Heart left ventricle (tissue), 16 donors: ENCODE data around the gene ARID3A. TPM values are rescaled to one million over a fixed set of nuclear protein-coding genes. Genes with fewer than 3 reads are reported as not detected.
"Not testable (repeated sequence)": the region's sequence is repeated elsewhere in the genome, so short reads cannot be mapped to it uniquely, and the experiment has no call there.

Experiments used
- ATAC-seq, 4 donors: fragments of 200-7000 bp; cut with Tn5 transposase; one replicate each; pipeline ENCODE4 v1.9.1; 2020 to 2022; ENCODE audit warnings: moderate library complexity in 4 of 4, mild to moderate bottlenecking in 3 of 4, moderate number of reproducible peaks in 1 of 4
- DNase-seq, 5 donors: peaks; one replicate each; pipeline ENCODE4 v3.0.0-alpha.2; 2020
- H3K27ac ChIP-seq, 12 donors: fragments of 200-600 bp; sonication (generic) in 4 of 12; one replicate each; pipeline versions ENCODE4 v1.5.0 to v1.8.0; 2016 to 2022; ENCODE audit warnings: mild to moderate bottlenecking in 2 of 12
- H3K27me3 ChIP-seq, 9 donors: fragments of 200-600 bp; sonication (generic) in 2 of 9; one replicate each; pipeline versions ENCODE4 v1.5.1 to v1.8.0; 2016 to 2022; ENCODE audit warnings: mild to moderate bottlenecking in 3 of 9
- H3K36me3 ChIP-seq, 9 donors: fragments of 200-600 bp; sonication (generic) in 2 of 9; one replicate each; pipeline versions ENCODE4 v1.5.0 to v1.8.0; 2018 to 2022; ENCODE audit warnings: mild to moderate bottlenecking in 2 of 9
- H3K4me1 ChIP-seq, 12 donors: fragments of 200-600 bp; sonication (generic) in 4 of 12; one replicate each; pipeline versions ENCODE4 v1.5.0 to v1.8.0; 2016 to 2022; ENCODE audit warnings: mild to moderate bottlenecking in 3 of 12
- H3K4me3 ChIP-seq, 12 donors: fragments of 200-600 bp; sonication (generic) in 4 of 12; one replicate each; pipeline versions ENCODE4 v1.5.0 to v1.8.0; 2017 to 2022; ENCODE audit warnings: mild to moderate bottlenecking in 9 of 12, moderate library complexity in 4 of 12
- H3K9me3 ChIP-seq, 12 donors: fragments of 200-600 bp; sonication (generic) in 4 of 12; one replicate each; pipeline versions ENCODE4 v1.5.0 to v1.8.0; 2016 to 2022; ENCODE audit warnings: mild to moderate bottlenecking in 1 of 12
- CTCF ChIP-seq, 12 donors: fragments of 200-600 bp; sonication (generic) in 4 of 12; IDR thresholded peaks; one replicate each; pipeline versions ENCODE4 v1.5.0 to v1.8.0; 2018 to 2022; ENCODE audit warnings: antibody characterized with exemption in 12 of 12, mild to moderate bottlenecking in 5 of 12
- POLR2A ChIP-seq, 2 donors: fragments of 450-650 bp; IDR thresholded peaks; one replicate each; pipeline ENCODE4 v1.6.1; 2017; ENCODE audit warnings: antibody characterized with exemption in 2 of 2, mild to moderate bottlenecking in 2 of 2, moderate library complexity in 2 of 2
- WGBS, 4 donors: extraction: QIAGEN DNeasy Blood & Tissue Kit in 2 of 4; methylation state at CpG; one replicate each; pipeline versions ENCODE4 v1.1.5 to v1.1.7; 2013 to 2018; 5-methylcytosine and 5-hydroxymethylcytosine counted together
- intact Hi-C, 10 donors: fragments of 100-400 bp; cut with DNase I; formaldehyde crosslinking; loops; one replicate each; pipeline versions ENCODE4 v1.11.1 to v1.14.2; 2022
- polyA plus RNA-seq, 2 donors: library from polyadenylated mRNA; stranded (reverse); fragments of 200-250 nt; gene quantifications; one replicate each; pipeline ENCODE4 v1.2.3, GENCODE V29; 2013
- total RNA-seq, 9 donors: library from RNA; depleted of rRNA in 2 of 9; stranded (reverse); fragments of >200 nt in 2 of 9; fragmentation: NEBNext Ultra II Directional in 3 of 9; extraction: Animal tissue kit (Norgen Biotek cat#: 25700) in 3 of 9; gene quantifications; one replicate each; pipeline versions ENCODE4 v1.1.0 to v1.2.4, GENCODE V29; 2016 to 2023
- donor health status: ischemic (EF 13 %, LVEDD 7.1; RV severe dilation, severe dysfunction).
- donor health status: healthy with polysubstance abuse.
- donor health status: DM: no; HTN: yes; CAD: no.
- donor health status: DM: no; HTN: no; CAD: no.
- donor health status: ischemic (EF 25% LVEDD 6.9; RV normal size, moderate dysfunction).
- donor health status: ischemic (EF 25% LVEDD 5.7; RV mildly dilated, moderate dysfunction).
- donor health status: healthy.
- donor health status: DM: yes; HTN: yes; CAD: no.
- donor health status: ischemic (EF 35%, LVEDD 5.7; RV mildly dilated, moderate dysfunction).
- donor health status: nonischemic (EF 11% LVEDD 7.7; RV severe dilation, severe dysfunction).
- donor health status: DM: yes; HTN: yes; CAD: no.
- donor health status: PGD.
- donor health status: ischemic (EF 29% LVEDD 5.4; RV normal size, mild dysfunction).
- donor health status: nonischemic (EF 23%, LVEDD 6.1; RV moderate dilation, normal function).

ARID3A gene
- total and polyA plus RNA-seq, 11 donors = 1.9 to 15.7 (median 5.8) TPM

- Histone ChIP-seq H3K36me3 (peaks cover 0 to 9% (median 0%) of the 10 kb centered on the region in 9 donors), H3K4me1 (peaks cover 0 to 13% (median 0%) of the 10 kb centered on the region in 12 donors), H3K27me3 (no peaks in the 10 kb centered on the region), H3K9me3 (no peaks in the 10 kb centered on the region), H3K4me3 (no peak overlapping the region), H3K27ac (no peak overlapping the region)
- intact Hi-C loops = no loop called here
- WGBS, 4 donors = 71 to 83% (median 76%) methylated on average over 20 to 27 of the region's 27 CpGs
- TF ChIP-seq POLR2A (IDR thresholded peaks at IDR 0.05) = no peak
- TF ChIP-seq CTCF (IDR thresholded peaks at IDR 0.05) = no peak
- ATAC-seq = no peak
- DNase-seq = no peak
Observed at GRCh38 chr19:956766-957440, 31.1 kb downstream of the ARID3A start.

- DNase-seq, H3K27ac ChIP-seq, intact Hi-C loops, H3K9me3 ChIP-seq, ATAC-seq, H3K27me3 ChIP-seq, H3K4me3 ChIP-seq, H3K36me3 ChIP-seq: not testable (repeated sequence)
- 93 to 97% (median 94%) methylated on average over 9 of the region's 9 CpGs for WGBS, 4 donors
- peaks cover 0 to 11% (median 0%) of the 10 kb centered on the region in 12 donors for H3K4me1 ChIP-seq
Observed at GRCh38 chr19:957578-957977, 31.7 kb downstream of the ARID3A start.

GRCh38 chr19:958967-959855, 33.4 kb downstream of the ARID3A start:
- no peak for ATAC-seq
- 90 to 94% (median 92%) methylated on average over 36 of the region's 36 CpGs for WGBS, 4 donors

GRCh38 chr19:960020-960419, 34.2 kb downstream of the ARID3A start:
- Histone ChIP-seq H3K4me3 (no peak overlapping the region), H3K27ac (no peak overlapping the region), H3K9me3 (no peaks in the 10 kb centered on the region), H3K4me1 (peaks cover 0 to 3% (median 0%) of the 10 kb centered on the region in 12 donors), H3K27me3 (no peaks in the 10 kb centered on the region), H3K36me3 (peaks cover 0 to 23% (median 3%) of the 10 kb centered on the region in 9 donors)
- 67 to 72% (median 71%) methylated on average over 12 of the region's 12 CpGs; no CpG with 5 or more reads in 1 of the 4 donors for WGBS, 4 donors
- no peak for DNase-seq
- TF ChIP-seq CTCF (IDR thresholded peaks at IDR 0.05) = no peak
- intact Hi-C loops = no loop called here
- no peak for ATAC-seq

More at GRCh38 chr19:958967-959855, 33.4 kb downstream of the ARID3A start:
- Histone ChIP-seq H3K9me3 (no peaks in the 10 kb centered on the region), H3K27me3 (no peaks in the 10 kb centered on the region), H3K27ac (no peak overlapping the region), H3K4me1 (peaks cover 0 to 3% (median 0%) of the 10 kb centered on the region in 12 donors), H3K4me3 (no peak overlapping the region), H3K36me3 (peaks cover 0 to 15% (median 0%) of the 10 kb centered on the region in 9 donors)
- DNase-seq = no peak
- no peak for TF ChIP-seq CTCF (IDR thresholded peaks at IDR 0.05)
- TF ChIP-seq POLR2A (IDR thresholded peaks at IDR 0.05) = no peak
- intact Hi-C loops = no loop called here
